Fibroblast of pulmonary artery (primary cell): ENCODE results near the gene TPRG1L.
A peak's percentile ranks its signal among the peaks of the same experiment; 100 is the strongest.
"Not testable (repeated sequence)": the region's sequence is repeated elsewhere in the genome, so short reads cannot be mapped to it uniquely, and the experiment has no call there.

Experiments used
- DNase-seq: peaks from one replicate; pipeline ENCODE4 v3.0.0-alpha.2; 2010; ENCODE audit warnings: low read depth
- H3K4me3 ChIP-seq: replicated peaks from 2 replicates; pipeline ENCODE4 v1.5.1; 2011; ENCODE audit warnings: low read depth, mild to moderate bottlenecking, control low read depth, low read length, moderate library complexity
- CTCF ChIP-seq: IDR thresholded peaks from 2 replicates; pipeline ENCODE4 v1.5.1; 2011; ENCODE audit warnings: mild to moderate bottlenecking, control low read depth, low read length, inconsistent platforms; ENCODE audit errors: missing control alignments

TPRG1L gene

GRCh38 chr1:3579626-3580025 is 45.2 kb upstream of the TPRG1L start:
- TF ChIP-seq CTCF = no peak
- DNase-seq = no peak

DNA sequence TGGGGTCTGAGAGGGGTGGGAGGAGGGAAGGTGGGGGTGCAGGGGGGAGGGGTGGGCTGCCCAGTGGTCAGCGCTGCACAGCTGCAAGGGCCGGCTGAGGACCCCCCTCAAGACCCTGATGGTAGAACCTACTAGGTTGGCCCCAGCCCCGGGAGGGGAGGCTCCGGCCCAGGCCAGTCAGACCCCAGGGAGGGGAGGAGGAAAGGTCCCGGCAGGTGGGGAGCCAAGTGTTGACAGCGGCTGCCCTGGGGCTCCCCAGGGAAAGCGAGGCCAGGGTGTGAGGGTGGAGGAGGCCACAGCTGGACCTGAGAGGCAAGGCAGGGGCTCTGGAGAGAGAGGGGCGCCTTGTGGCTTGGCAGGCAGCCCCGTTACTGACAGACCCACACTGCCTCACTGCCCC is 44.6 kb upstream of the TPRG1L start:
- H3K4me3 ChIP-seq = no peak overlapping the region
- DNase-seq = no peak
- no peak for TF ChIP-seq CTCF

More at GRCh38 chr1:3579626-3580025, 45.2 kb upstream of the TPRG1L start:
- H3K4me3 ChIP-seq = no peak overlapping the region

DNA sequence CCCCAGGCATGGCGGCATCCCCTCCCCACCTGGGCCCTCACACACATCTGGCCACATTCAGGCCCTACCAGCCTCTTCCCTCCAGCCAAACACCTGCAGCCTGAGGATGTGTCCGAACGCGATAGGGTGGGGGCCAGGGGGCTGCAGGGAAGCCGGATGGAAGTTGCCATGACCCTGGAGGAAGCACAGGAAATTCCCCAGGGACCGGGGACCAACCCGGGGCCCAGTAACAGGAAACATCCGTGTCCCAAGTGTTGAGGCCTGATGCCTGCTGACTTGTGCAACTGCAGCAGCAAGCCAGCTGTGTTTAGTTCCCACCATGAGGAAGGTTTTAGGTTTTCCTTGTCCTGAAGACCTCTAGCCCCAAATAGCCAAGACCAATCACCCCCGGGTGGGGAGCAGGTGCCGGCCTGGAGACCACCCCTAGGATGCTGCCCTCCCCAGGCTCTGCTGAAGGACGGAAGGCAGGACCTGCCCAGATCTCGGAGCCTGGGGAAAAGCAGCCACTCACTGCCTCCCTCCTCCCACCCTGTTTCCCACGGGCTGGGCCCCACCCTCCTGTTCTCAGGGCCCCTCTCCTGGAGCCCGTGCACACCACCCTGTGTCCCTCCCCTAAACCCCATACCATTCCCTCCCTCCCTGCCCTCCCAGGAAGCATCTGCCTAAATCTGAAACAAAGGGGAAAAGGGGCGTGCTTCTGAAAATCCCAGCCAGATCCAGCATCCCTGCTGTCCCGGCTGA is 43.3 kb upstream of the TPRG1L start:
- H3K4me3 ChIP-seq = no peak overlapping the region
- DNase-seq = peak; percentile 30
- TF ChIP-seq CTCF = no peak

DNA sequence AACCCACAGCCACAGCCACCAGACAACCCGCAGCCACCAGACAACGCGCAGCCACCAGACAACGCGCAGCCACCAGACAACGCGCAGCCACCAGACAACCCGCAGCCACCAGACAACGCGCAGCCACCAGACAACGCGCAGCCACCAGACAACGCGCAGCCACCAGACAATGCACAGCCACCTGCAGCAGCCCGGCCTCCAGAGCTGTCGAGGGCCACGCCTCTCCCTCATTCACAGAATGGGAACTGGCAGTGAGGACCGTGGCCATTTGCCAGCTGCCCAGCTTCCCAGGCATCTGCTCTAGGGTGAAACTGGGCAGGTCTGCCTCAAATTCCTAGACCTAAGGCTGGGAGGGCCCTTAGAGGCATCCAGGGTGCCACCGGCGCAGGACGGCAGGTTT is 41.1 kb upstream of the TPRG1L start:
- not testable (repeated sequence) for H3K4me3 ChIP-seq

GRCh38 chr1:3584915-3585314 is 39.9 kb upstream of the TPRG1L start:
- DNase-seq = no peak
- no peak for TF ChIP-seq CTCF
- H3K4me3 ChIP-seq = no peak overlapping the region

More for the DNA sequence above, 41.1 kb upstream of the TPRG1L start:
- not testable (repeated sequence) for DNase-seq

DNA sequence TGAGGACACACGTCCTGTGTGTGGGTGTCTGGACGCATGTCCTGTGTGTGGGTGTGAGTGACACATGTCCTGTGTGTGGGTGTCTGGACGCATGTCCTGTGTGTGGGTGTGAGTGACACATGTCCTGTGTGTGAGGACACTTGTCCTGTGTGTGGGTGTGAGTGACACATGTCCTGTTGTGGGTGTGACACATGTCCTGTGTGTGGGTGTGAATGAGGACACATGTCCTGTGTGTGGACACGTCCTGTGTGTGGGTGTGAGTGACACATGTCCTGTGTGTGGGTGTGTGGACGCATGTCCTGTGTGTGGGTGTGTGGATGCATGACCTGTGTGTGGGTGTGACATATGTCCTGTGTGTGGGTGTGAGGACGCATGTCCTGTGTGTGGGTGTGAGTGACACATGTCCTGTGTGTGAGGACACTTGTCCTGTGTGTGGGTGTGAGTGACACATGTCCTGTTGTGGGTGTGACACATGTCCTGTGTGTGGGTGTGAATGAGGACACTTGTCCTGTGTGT is 39.4 kb upstream of the TPRG1L start:
- not testable (repeated sequence) for DNase-seq, H3K4me3 ChIP-seq

GRCh38 chr1:3585940-3586568 is 38.8 kb upstream of the TPRG1L start:
- H3K4me3 ChIP-seq = no peak overlapping the region
- no peak for DNase-seq
- TF ChIP-seq CTCF = no peak
